ENCODE data around the gene ENTHD1. TPM values are rescaled to one million over a fixed set of nuclear protein-coding genes. Genes with fewer than 3 reads are reported as not detected.

ENTHD1 gene
- total RNA-seq, 2 donors from 2014 or later = 0.09 to 5.1 TPM

- no peak for DNase-seq (ENCODE audit: low spot score)
- H3K4me1 ChIP-seq (replicated peaks) = no peaks in the 10 kb centered on the region
- no peaks in the 10 kb centered on the region for H3K27me3 ChIP-seq (replicated peaks; ENCODE audit: insufficient read depth)
- intact Hi-C loops (cut with DNase I) = no loop called here
- no peaks in the 10 kb centered on the region for H3K36me3 ChIP-seq
- 41% methylated on average over 4 of the region's 4 CpGs for WGBS
- TF ChIP-seq POLR2A (IDR thresholded peaks at IDR 0.05) (no peak), CTCF (IDR thresholded peaks at IDR 0.05) (no peak), POLR2AphosphoS5 (IDR thresholded peaks at IDR 0.05) (no peak)
- H3K27ac ChIP-seq = no peak overlapping the region
- H3K4me3 ChIP-seq = no peak overlapping the region
- no peaks in the 10 kb centered on the region for H3K9me3 ChIP-seq
Measured at GRCh38 chr22:39820256-39820655, 73.3 kb downstream of the ENTHD1 start.

- H3K4me1 ChIP-seq (replicated peaks) = no peaks in the 10 kb centered on the region
- 89% methylated on average over 2 of the region's 2 CpGs for WGBS
- no peaks in the 10 kb centered on the region for H3K9me3 ChIP-seq
- intact Hi-C loops (cut with DNase I) = no loop called here
- TF ChIP-seq POLR2AphosphoS5 (IDR thresholded peaks at IDR 0.05) (no peak), POLR2A (IDR thresholded peaks at IDR 0.05) (no peak), CTCF (IDR thresholded peaks at IDR 0.05) (no peak)
- DNase-seq (ENCODE audit: low spot score) = no peak
- H3K4me3 ChIP-seq = no peak overlapping the region
- no peaks in the 10 kb centered on the region for H3K36me3 ChIP-seq
- no peak overlapping the region for H3K27ac ChIP-seq
- no peaks in the 10 kb centered on the region for H3K27me3 ChIP-seq (replicated peaks; ENCODE audit: insufficient read depth)
Measured at GRCh38 chr22:39819429-39819828, 74.1 kb downstream of the ENTHD1 start.

- Histone ChIP-seq H3K9me3 (no peaks in the 10 kb centered on the region), H3K36me3 (no peaks in the 10 kb centered on the region), H3K4me3 (no peak overlapping the region), H3K4me1 (replicated peaks) (no peaks in the 10 kb centered on the region), H3K27ac (no peak overlapping the region), H3K27me3 (replicated peaks; ENCODE audit: insufficient read depth) (no peaks in the 10 kb centered on the region)
- intact Hi-C loops (cut with DNase I) = no loop called here
- WGBS = 56% methylated on average over 5 of the region's 5 CpGs
- DNase-seq (ENCODE audit: low spot score) = no peak
- TF ChIP-seq POLR2AphosphoS5 (IDR thresholded peaks at IDR 0.05) = no peak
- no peak for TF ChIP-seq CTCF (IDR thresholded peaks at IDR 0.05)
- no peak for TF ChIP-seq POLR2A (IDR thresholded peaks at IDR 0.05)
Measured at GRCh38 chr22:39818094-39818493, 75.5 kb downstream of the ENTHD1 start.

GRCh38 chr22:39815932-39816331 lies 77.6 kb downstream of the ENTHD1 start:
- intact Hi-C loops (cut with DNase I) = no loop called here
- no peaks in the 10 kb centered on the region for H3K9me3 ChIP-seq
- no peak for TF ChIP-seq POLR2A (IDR thresholded peaks at IDR 0.05)
- no peak for TF ChIP-seq POLR2AphosphoS5 (IDR thresholded peaks at IDR 0.05)
- H3K4me1 ChIP-seq (replicated peaks) = no peaks in the 10 kb centered on the region
- H3K27ac ChIP-seq = no peak overlapping the region
- 41% methylated on average over 2 of the region's 2 CpGs for WGBS
- no peak for DNase-seq (ENCODE audit: low spot score)
- H3K36me3 ChIP-seq = no peaks in the 10 kb centered on the region
- no peak overlapping the region for H3K4me3 ChIP-seq
- no peaks in the 10 kb centered on the region for H3K27me3 ChIP-seq (replicated peaks; ENCODE audit: insufficient read depth)

GRCh38 chr22:39814899-39815298 lies 78.7 kb downstream of the ENTHD1 start:
- no peak overlapping the region for H3K4me3 ChIP-seq
- intact Hi-C loops (cut with DNase I) = no loop called here
- DNase-seq (ENCODE audit: low spot score) = no peak
- H3K9me3 ChIP-seq = no peaks in the 10 kb centered on the region
- H3K36me3 ChIP-seq = no peaks in the 10 kb centered on the region
- no peaks in the 10 kb centered on the region for H3K4me1 ChIP-seq (replicated peaks)
- H3K27me3 ChIP-seq (replicated peaks; ENCODE audit: insufficient read depth) = no peaks in the 10 kb centered on the region
- 70% methylated on average over 4 of the region's 4 CpGs for WGBS
- H3K27ac ChIP-seq = no peak overlapping the region
- no peak for TF ChIP-seq CTCF (IDR thresholded peaks at IDR 0.05)
- no peak for TF ChIP-seq POLR2A (IDR thresholded peaks at IDR 0.05)
- TF ChIP-seq POLR2AphosphoS5 (IDR thresholded peaks at IDR 0.05) = no peak
